Measurements from ENCODE around the gene HDAC1.

GRCh38 chr1:32339363-32339978 lies 47.6 kb downstream of the HDAC1 start:
- TF ChIP-seq POLR2A (IDR thresholded peaks at IDR 0.05) (no peak), CTCF (IDR thresholded peaks at IDR 0.05) (no peak)
